Esophagus (tissue), 2 donors: ENCODE data around the gene CFAP74. TPM values are rescaled to one million over a fixed set of nuclear protein-coding genes. Genes with fewer than 3 reads are reported as not detected.

Experiments
- H3K27ac ChIP-seq, 2 donors: one replicate each; pipeline ENCODE4 v1.5.1; 2013; ENCODE audit warnings: low read depth in 2 of 2, mild to moderate bottlenecking in 2 of 2, inconsistent platforms in 1 of 2, low read length in 1 of 2, moderate library complexity in 1 of 2
- H3K27me3 ChIP-seq, 2 donors: one replicate each; pipeline ENCODE4 v1.6.1; 2013; ENCODE audit warnings: low read length in 2 of 2, control low read depth in 1 of 2, mild to moderate bottlenecking in 1 of 2; ENCODE audit not compliant: insufficient read depth in 2 of 2, control insufficient read depth in 1 of 2
- H3K36me3 ChIP-seq, 2 donors: one replicate each; pipeline ENCODE4 v1.6.1; 2013; ENCODE audit warnings: low read length in 1 of 2; ENCODE audit not compliant: control insufficient read depth in 2 of 2, insufficient read depth in 2 of 2
- H3K4me1 ChIP-seq, 2 donors: one replicate each; pipeline ENCODE4 v1.6.1; 2013; ENCODE audit warnings: low read length in 1 of 2; ENCODE audit not compliant: control insufficient read depth in 2 of 2, insufficient read depth in 2 of 2
- H3K4me3 ChIP-seq, 2 donors: one replicate each; pipeline ENCODE4 v1.5.1; 2013; ENCODE audit warnings: low read length in 2 of 2, mild to moderate bottlenecking in 2 of 2, low read depth in 1 of 2, moderate library complexity in 1 of 2
- H3K9me3 ChIP-seq, 2 donors: one replicate each; pipeline ENCODE4 v1.6.1; 2013; ENCODE audit warnings: mild to moderate bottlenecking in 2 of 2, low read depth in 1 of 2, low read length in 1 of 2, moderate library complexity in 1 of 2; ENCODE audit not compliant: control insufficient read depth in 2 of 2, insufficient read depth in 1 of 2
- WGBS, 2 donors: extraction: QIAGEN DNeasy Blood & Tissue Kit; methylation state at CpG; one replicate each; pipeline ENCODE4 v1.1.7; 2013; 5-methylcytosine and 5-hydroxymethylcytosine counted together
- polyA plus RNA-seq, 2 donors: library from polyadenylated mRNA; stranded (reverse); fragments of 200-250 nt; gene quantifications; one replicate each; pipeline ENCODE4 v1.2.3, GENCODE V29; 2013
- donor health status: healthy with polysubstance abuse.
- donor health status: Bipolar disorder and iron deficiency.

CFAP74 gene
- polyA plus RNA-seq, 2 donors, result 0.04 TPM

DNA sequence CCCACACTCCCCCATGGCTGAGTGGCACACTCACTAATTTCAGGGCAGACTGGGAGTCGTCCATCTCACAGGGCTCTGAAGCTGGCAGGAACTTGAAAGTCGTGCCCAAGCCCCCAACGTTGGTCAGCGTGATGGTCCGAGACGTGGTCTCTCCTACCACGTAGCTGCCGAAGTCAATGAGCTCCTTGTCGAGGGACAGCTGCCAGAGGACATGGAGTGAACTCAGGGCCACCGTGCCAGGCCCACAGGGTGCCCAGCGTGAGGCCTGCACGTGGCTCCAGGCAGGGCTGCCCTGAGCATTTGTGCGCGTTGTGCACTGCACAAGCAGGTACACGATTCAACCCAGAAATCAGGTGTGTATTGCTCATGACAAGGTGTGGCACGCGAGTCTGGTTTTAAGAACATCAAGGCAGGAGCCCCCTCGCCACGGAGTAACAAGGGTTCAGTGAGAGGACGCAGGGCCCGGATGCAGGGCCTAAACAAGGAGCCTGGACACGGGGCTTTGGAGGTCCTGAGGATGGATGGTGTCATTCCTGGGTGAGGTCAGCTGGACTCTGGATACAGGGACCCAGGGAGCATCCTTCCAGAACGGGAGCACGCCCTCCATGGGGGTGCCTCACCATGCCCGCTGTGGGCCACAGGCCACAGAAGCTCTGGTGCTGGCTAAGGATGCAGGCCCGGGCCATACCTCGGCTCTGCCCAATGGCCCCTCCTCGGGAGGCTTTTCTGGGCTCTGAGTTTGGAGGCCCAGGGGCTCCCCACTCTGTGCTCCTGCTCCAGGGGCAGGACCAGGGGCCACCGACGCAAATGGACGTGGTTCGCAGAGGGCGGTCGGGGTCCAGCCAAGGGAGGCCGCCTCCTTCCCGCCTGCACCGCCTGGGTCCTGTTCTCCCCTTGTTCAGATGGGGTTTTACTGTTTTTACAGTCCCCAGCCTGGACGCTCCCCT is 46.7 kb downstream of the CFAP74 start:
- Histone ChIP-seq H3K27me3 (no peaks in the 10 kb centered on the region), H3K36me3 (no peaks in the 10 kb centered on the region), H3K4me1 (peaks cover 0 to 5% of the 10 kb centered on the region in 2 donors), H3K9me3 (no peaks in the 10 kb centered on the region), H3K27ac (no peak overlapping the region), H3K4me3 (no peak overlapping the region)
- WGBS, 2 donors, result 92% methylated on average over 38 of the region's 38 CpGs

DNA sequence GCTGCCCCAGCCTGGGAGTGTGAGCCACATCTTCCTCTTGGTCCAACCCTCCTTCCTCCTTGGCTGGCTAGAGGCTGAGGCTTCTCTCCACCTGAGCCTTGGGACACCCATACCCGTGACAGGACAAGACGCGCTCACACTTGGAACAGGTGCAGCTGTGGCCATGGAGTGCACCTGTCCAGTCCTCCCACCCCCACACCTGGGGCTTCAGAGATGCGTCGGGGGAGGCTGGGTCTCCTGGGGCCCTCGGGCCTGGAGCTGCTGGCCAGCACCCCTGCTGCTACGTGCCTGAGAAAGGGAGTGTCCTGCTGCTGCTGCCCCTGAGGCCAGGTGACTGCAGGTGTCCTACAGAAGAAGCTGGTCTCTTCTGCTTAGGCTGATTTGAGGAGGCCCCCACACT is 47.5 kb downstream of the CFAP74 start:
- Histone ChIP-seq H3K4me3 (no peak overlapping the region), H3K36me3 (no peaks in the 10 kb centered on the region), H3K4me1 (peaks cover 0 to 5% of the 10 kb centered on the region in 2 donors), H3K9me3 (no peaks in the 10 kb centered on the region), H3K27ac (no peak overlapping the region), H3K27me3 (no peaks in the 10 kb centered on the region)
- 69 to 79% methylated on average over 7 of the region's 7 CpGs for WGBS, 2 donors

DNA sequence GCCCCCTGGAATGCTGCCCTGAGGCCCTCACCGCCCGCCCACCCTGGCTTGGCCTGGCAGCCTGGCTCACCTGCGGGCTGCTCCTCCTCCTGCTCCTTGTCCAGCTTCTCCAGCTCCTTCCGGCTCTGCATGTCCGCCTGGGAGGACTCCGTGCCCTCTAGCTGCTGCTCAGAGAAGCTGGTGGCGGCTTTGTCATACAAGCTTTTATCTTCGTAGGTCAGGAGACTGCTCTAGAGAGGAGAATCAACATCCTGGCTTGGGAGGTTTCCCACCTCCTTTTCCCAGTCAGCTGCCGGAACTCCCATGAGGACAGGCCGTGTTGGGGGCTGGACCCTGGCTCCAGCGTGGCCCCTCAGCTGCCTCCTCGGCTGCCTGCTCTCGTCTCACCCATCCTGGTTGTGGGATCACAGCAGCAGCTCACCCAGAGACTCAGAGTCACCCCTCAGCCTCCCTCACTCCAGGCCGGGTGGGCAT is 47.9 kb downstream of the CFAP74 start:
- H3K27me3 ChIP-seq, result no peaks in the 10 kb centered on the region
- no peak overlapping the region for H3K27ac ChIP-seq
- no peaks in the 10 kb centered on the region for H3K36me3 ChIP-seq
- no peaks in the 10 kb centered on the region for H3K9me3 ChIP-seq
- peaks cover 0 to 5% of the 10 kb centered on the region in 2 donors for H3K4me1 ChIP-seq
- no peak overlapping the region for H3K4me3 ChIP-seq
- 68 to 81% methylated on average over 14 of the region's 14 CpGs for WGBS, 2 donors

DNA sequence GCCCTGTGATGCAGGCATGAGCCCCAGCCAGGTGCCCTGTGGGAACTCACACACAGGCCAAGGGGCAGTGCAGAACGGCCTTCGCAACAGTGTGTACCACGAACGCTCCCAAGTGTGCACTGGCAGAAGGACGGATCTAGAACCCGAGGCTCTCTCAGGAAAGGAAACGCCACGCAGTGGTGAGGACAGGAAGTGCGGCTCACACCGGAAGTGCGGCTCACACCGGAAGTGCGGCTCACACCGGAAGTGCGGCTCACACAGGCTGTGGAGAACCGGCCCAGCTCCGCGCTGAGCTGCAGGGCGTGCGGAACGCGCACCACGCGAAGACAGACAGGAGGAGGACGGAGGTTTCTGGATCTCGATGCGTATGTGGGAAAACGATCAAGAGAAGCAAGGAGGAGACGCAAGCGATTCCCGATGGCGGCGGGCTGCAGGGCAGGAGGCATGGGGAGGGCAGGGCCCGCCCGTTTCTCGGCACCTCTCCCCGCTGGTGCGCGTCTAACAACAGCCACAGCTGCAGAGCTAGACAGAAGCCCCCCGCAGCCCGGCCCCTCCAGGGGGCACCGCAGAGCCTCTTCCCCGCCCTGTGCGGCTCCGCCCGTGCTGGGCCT is 48.6 kb downstream of the CFAP74 start:
- 86 to 91% methylated on average over 45 to 46 of the region's 46 CpGs for WGBS, 2 donors

DNA sequence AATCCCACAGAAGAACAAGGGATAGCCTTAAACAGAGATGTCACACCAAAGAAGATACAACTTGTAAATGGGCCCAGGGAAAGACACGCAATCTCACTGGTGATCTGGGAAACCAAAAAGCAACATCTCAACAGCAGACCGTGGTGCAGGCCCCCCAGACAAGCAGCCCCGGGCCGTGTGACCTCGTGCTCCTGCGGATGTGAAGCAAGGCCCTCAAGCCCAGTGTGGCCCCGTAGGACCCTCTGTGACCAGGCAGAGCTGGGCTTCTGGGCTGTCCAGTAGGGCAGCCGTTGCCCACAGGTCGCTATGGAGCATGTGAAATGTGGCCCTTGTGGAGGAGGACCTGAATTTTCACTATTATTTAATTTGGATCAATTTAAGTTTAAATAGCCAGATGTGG is 49.6 kb downstream of the CFAP74 start:
- H3K36me3 ChIP-seq, result no peaks in the 10 kb centered on the region
- no peaks in the 10 kb centered on the region for H3K27me3 ChIP-seq
- no peaks in the 10 kb centered on the region for H3K4me1 ChIP-seq
- no peak overlapping the region for H3K4me3 ChIP-seq
- no peak overlapping the region for H3K27ac ChIP-seq
- 86 to 88% methylated on average over 9 of the region's 9 CpGs for WGBS, 2 donors
- no peaks in the 10 kb centered on the region for H3K9me3 ChIP-seq

More for the DNA sequence above, 48.6 kb downstream of the CFAP74 start:
- Histone ChIP-seq H3K27ac (no peak overlapping the region), H3K4me1 (peaks cover 0 to 3% of the 10 kb centered on the region in 2 donors), H3K4me3 (no peak overlapping the region), H3K9me3 (no peaks in the 10 kb centered on the region), H3K36me3 (no peaks in the 10 kb centered on the region), H3K27me3 (no peaks in the 10 kb centered on the region)

DNA sequence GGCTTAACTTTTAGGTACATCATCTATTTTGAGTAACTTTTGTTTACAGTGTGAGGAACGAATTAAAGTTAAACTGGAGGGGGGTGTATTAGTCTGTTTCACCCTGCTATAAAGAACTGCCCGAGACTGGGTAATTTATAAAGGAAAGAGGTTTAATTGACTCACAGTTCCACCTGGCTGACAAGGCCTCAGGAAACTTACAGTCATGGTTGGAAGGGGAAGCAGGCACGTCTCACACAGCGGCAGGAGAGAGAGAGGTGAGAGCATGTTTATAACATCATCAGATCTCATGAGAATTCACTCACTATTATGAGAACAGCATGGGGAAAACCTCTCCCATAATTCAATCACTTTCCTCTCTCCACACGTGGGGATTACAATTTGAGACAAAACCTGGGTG is 52.6 kb downstream of the CFAP74 start:
- peaks cover 0 to 2% of the 10 kb centered on the region in 2 donors for H3K9me3 ChIP-seq
- H3K4me3 ChIP-seq, result no peak overlapping the region
- peaks cover 0 to 2% of the 10 kb centered on the region in 2 donors for H3K27me3 ChIP-seq
- no peaks in the 10 kb centered on the region for H3K36me3 ChIP-seq
- 75 to 86% methylated on average over 5 of the region's 5 CpGs for WGBS, 2 donors
- H3K27ac ChIP-seq, result no peak overlapping the region
- H3K4me1 ChIP-seq, result no peaks in the 10 kb centered on the region

DNA sequence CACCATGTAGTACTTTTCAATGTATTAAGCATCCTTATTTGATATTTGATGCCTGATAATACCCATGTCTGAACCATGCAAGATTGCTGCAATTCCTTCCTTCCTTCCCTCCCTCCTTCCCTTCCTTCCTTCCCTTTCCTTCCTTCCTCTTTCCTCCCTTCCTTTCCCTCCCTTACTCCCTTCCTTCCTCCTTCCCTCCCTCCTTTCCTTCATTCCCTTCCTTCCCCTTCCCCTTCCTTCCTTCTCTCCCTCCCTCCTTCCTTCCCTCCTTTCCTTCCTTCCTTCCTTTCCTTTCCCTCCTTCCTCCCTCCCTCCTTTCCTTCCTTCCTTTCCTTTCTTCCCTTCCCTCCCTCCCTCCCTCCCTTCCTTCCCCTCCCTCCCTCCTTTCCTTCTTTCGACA is 54.8 kb downstream of the CFAP74 start:
- WGBS, 2 donors, result 51 to 68% methylated on average over 1 of the region's 1 CpG
- Histone ChIP-seq H3K4me1 (peaks cover 0 to 6% of the 10 kb centered on the region in 2 donors), H3K4me3 (no peak overlapping the region), H3K36me3 (no peaks in the 10 kb centered on the region), H3K9me3 (peaks cover 0 to 5% of the 10 kb centered on the region in 2 donors), H3K27me3 (peaks cover 0 to 2% of the 10 kb centered on the region in 2 donors), H3K27ac (no peak overlapping the region)

DNA sequence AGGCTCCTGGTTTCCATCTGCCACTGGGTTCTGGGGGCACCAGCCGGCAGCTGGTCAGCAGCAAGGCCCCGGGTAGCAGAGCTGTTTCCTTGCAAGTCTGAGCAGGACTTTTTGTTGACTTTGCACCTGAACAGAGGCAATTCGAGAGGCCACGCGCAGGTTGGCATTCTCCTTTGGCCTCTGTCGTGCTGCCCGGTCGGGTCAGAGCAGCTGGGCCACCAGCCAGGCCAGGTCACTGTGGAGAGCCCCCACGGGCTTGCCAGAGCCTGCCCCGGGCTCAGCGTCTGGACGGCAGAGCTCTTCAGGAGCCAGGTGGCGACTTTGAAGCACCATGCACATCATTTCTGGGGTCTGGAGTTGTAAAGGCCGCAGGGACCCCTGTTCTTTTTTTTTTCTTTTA is 56.1 kb downstream of the CFAP74 start:
- H3K36me3 ChIP-seq, result no peaks in the 10 kb centered on the region
- 55 to 63% methylated on average over 14 of the region's 14 CpGs for WGBS, 2 donors
- H3K27ac ChIP-seq, result no peak overlapping the region
- peaks cover 0 to 5% of the 10 kb centered on the region in 2 donors for H3K9me3 ChIP-seq
- peaks cover 0 to 2% of the 10 kb centered on the region in 2 donors for H3K27me3 ChIP-seq
- peaks cover 0 to 17% of the 10 kb centered on the region in 2 donors for H3K4me1 ChIP-seq
- no peak overlapping the region for H3K4me3 ChIP-seq

DNA sequence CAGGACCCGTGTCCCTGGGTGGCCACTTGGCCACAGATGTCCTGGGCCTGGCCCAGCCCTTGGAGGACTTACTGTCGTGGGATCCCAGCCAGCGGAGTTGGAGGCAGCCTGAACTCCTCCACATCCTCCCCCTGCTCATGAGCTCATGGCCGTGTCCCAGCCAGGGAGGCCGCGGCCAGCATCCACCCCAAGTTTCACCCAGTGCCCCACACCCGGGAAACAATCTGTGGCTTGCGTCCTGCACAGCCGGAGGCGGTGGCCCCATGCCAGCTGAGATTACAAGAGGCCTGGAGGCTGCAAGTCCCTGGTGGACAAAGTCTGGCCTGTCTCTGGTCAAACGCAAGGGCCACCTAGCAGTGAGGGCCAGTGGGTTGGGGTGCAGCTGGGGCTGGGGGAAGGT is 57.0 kb downstream of the CFAP74 start:
- peaks cover 0 to 17% of the 10 kb centered on the region in 2 donors for H3K4me1 ChIP-seq
- H3K4me3 ChIP-seq, result no peak overlapping the region
- no peak overlapping the region for H3K27ac ChIP-seq
- WGBS, 2 donors, result 30 to 35% methylated on average over 11 of the region's 11 CpGs
- H3K27me3 ChIP-seq, result peaks cover 0 to 2% of the 10 kb centered on the region in 2 donors
- H3K36me3 ChIP-seq, result no peaks in the 10 kb centered on the region
- H3K9me3 ChIP-seq, result peaks cover 0 to 5% of the 10 kb centered on the region in 2 donors
